Measurements from ENCODE around the gene NR4A3. TPM values are rescaled to one million over a fixed set of nuclear protein-coding genes. Genes with fewer than 3 reads are reported as not detected.
A peak's percentile ranks its signal among the peaks of the same experiment; 100 is the strongest.

Gene NR4A3
- total and polyA plus RNA-seq, 2 of the 13 experiments (the other 11 are each of a cell fraction or from before 2014, with no cell fraction given) = 0.02 to 0.09 TPM

GRCh38 chr9:99845063-99845462 lies 23.4 kb downstream of the NR4A3 start (continued):
- TF ChIP-seq THYN1 (CRISPR knock-in tag; IDR thresholded peaks at IDR 0.05; ENCODE audit: borderline replicate concordance, low read depth) = no peak

DNA sequence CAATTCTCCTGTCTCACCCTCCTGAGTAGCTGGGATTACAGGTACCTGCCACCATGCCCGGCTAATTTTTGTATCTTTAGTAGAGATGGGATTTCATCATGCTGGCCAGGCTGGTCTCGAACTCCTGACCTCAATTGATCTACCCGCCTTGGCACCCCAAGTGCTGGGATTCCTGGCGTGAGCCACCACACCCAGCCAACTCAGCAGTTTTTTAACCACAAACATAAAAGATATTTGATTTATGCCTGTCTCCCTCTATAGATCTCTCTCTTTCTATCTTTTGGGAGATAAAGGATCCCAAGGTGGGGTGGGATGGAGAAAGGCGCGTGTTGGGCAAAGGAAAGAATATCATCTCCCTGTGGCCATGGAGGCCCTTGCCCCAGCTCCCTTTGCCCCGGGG lies 26.8 kb downstream of the NR4A3 start:
- H3K4me2 ChIP-seq (ENCODE audit: low read depth, low read length) = no peak overlapping the region
- no peak overlapping the region for H3K4me3 ChIP-seq (replicated peaks in 1 of 3; ENCODE audit: insufficient read depth in 1 of 3, low read depth in 2 of 3, low read length in 3 of 3)
- no TSS peak for BruUV-seq (replicated peaks)
- H4K20me1 ChIP-seq (ENCODE audit: insufficient read depth, low read length) = no peaks in the 10 kb centered on the region
- peaks cover 0 to 2% of the 10 kb centered on the region in 2 experiments; a peak in 1 of 5 replicates for H3K27me3 ChIP-seq (ENCODE audit: control insufficient read depth in 1 of 2, insufficient read depth in 2 of 2, low read length in 2 of 2)
- H3K9me3 ChIP-seq (ENCODE audit: low read length) = no peaks in the 10 kb centered on the region
- FAIRE-seq = no peak
- no peaks in the 10 kb centered on the region for H3K36me3 ChIP-seq (replicated peaks in 1 of 2; ENCODE audit: control insufficient read depth in 1 of 2, insufficient read depth in 2 of 2, low read length in 2 of 2)
- no peaks in the 10 kb centered on the region for H3K79me2 ChIP-seq (ENCODE audit: insufficient read depth, low read length)
- no peak overlapping the region for H2AFZ ChIP-seq (ENCODE audit: low read length)
- H3K4me1 ChIP-seq (ENCODE audit: insufficient read depth, low read length) = no peaks in the 10 kb centered on the region
- H3K9ac ChIP-seq (ENCODE audit: insufficient read depth, low read depth, low read length) = no peak overlapping the region
- ChIA-PET CTCF (ENCODE audit: low intra/inter-chr PET ratio, low total read pairs) (no interaction called here), POLR2A (no interaction called here)
- no peak overlapping the region for H3K27ac ChIP-seq (ENCODE audit: extremely low read length, insufficient read depth, low read length)
- no peak for DNase-seq (ENCODE audit: low spot score)
- 55% methylated on average over 7 of the region's 7 CpGs for WGBS (ENCODE audit: low lambda C conversion rate)
- no peak for ATAC-seq
- in situ Hi-C loops (cut with HindIII; ENCODE audit: extremely low pct_ligation_motif_present, low pct_unique_long_range_greater_than_20kb) = no loop called here
- intact Hi-C loops (cut with micrococcal nuclease; ENCODE audit: unreplicated experiment) = no loop called here
- no peak for TF ChIP-seq ZNF570 (CRISPR knock-in tag; IDR thresholded peaks at IDR 0.05; ENCODE audit: borderline replicate concordance)
- no peak for TF ChIP-seq ZNF577 (CRISPR knock-in tag; IDR thresholded peaks at IDR 0.05; ENCODE audit: borderline replicate concordance, low read depth)
- TF ChIP-seq RFXAP (CRISPR knock-in tag; IDR thresholded peaks at IDR 0.05; ENCODE audit: borderline replicate concordance) = no peak
- TF ChIP-seq AHR (CRISPR knock-in tag; IDR thresholded peaks at IDR 0.05) = no peak
- TF ChIP-seq MAFF (IDR thresholded peaks at IDR 0.05; ENCODE audit: low read depth, low read length) = 0 out of 2 replicates have a peak, but pooled peaks have one; percentile 8
- peak in 1 of 2 experiments; percentile 48; a peak in 2 of 4 replicates for TF ChIP-seq MAFK (conservative IDR thresholded peaks at IDR 0.05 in 1 of 2, IDR thresholded peaks at IDR 0.05 in 1 of 2; ENCODE audit: low read length in 2 of 2)

Measured in HepG2 (cell line).